NB4 (cell line): ENCODE results near the gene NANOGP8.

Experiments used
- CTCF ChIP-seq: IDR thresholded peaks from one replicate; pipeline ENCODE4 v1.5.1; 2012; ENCODE audit warnings: low read depth, low read length
- MAX ChIP-seq: IDR thresholded peaks from 2 replicates; pipeline ENCODE4 v1.6.1; 2011; ENCODE audit warnings: low read depth, low read length
- POLR2A ChIP-seq: IDR thresholded peaks from 2 replicates; pipeline ENCODE4 v1.6.1; 2011; ENCODE audit warnings: mild to moderate bottlenecking; ENCODE audit not compliant: insufficient read length; ENCODE audit errors: extremely low read depth

GRCh38 chr15:35108453-35108852 is 23.4 kb upstream of the NANOGP8 start:
- no peak for TF ChIP-seq CTCF
- no peak for TF ChIP-seq POLR2A
- no peak for TF ChIP-seq MAX
